Fibroblast of lung (primary cell): Measurements from ENCODE around the gene LRP1. TPM values are rescaled to one million over a fixed set of nuclear protein-coding genes. Genes with fewer than 3 reads are reported as not detected.

Experiments used
- DNase-seq, 2 donors: peaks; one replicate each; pipeline versions ENCODE4 v3.0.0 to v3.0.0-alpha.2; 2010; ENCODE audit warnings: low read depth in 2 of 2
- H2AFZ ChIP-seq: 2 replicates; pipeline ENCODE4 v1.5.1; 2012; ENCODE audit warnings: low read length, control low read depth, inconsistent platforms
- H3K27ac ChIP-seq: 2 replicates; pipeline ENCODE4 v1.5.1; 2011; ENCODE audit warnings: low read length, control low read depth; ENCODE audit not compliant: insufficient read depth
- H3K27me3 ChIP-seq: 2 replicates; pipeline ENCODE4 v1.5.1; 2011; ENCODE audit warnings: mild to moderate bottlenecking, low read length; ENCODE audit not compliant: control insufficient read depth, insufficient read depth
- H3K36me3 ChIP-seq: 2 replicates; pipeline ENCODE4 v1.5.1; 2011; ENCODE audit warnings: low read length; ENCODE audit not compliant: control insufficient read depth, insufficient read depth
- H3K4me1 ChIP-seq: 2 replicates; pipeline ENCODE4 v1.5.1; 2011; ENCODE audit warnings: low read length; ENCODE audit not compliant: control insufficient read depth, insufficient read depth; ENCODE audit errors: extremely low read depth
- H3K4me2 ChIP-seq: 2 replicates; pipeline ENCODE4 v1.5.1; 2011; ENCODE audit warnings: low read length, control low read depth; ENCODE audit not compliant: insufficient read depth; ENCODE audit errors: extremely low read depth
- H3K4me3 ChIP-seq, 4 experiments: fragments of 200-600 bp in 1 of 4; sonication (generic) in 1 of 4; replicated peaks in 1 of 4; 2 replicates each; pipeline ENCODE4 v1.5.1; 2011 to 2016; ENCODE audit warnings: low read length in 4 of 4, low read depth in 3 of 4, mild to moderate bottlenecking in 3 of 4, control low read depth in 2 of 4, inconsistent platforms in 1 of 4, mixed read lengths in 1 of 4; ENCODE audit not compliant: insufficient read depth in 1 of 4; ENCODE audit errors: control extremely low read depth in 1 of 4
- H3K79me2 ChIP-seq: 2 replicates; pipeline ENCODE4 v1.5.1; 2012; ENCODE audit warnings: mild to moderate bottlenecking, low read length, inconsistent platforms; ENCODE audit not compliant: control insufficient read depth, insufficient read depth
- H3K9ac ChIP-seq: 2 replicates; pipeline ENCODE4 v1.5.1; 2011; ENCODE audit warnings: mild to moderate bottlenecking, low read length, control low read depth; ENCODE audit not compliant: insufficient read depth
- H3K9me3 ChIP-seq: 2 replicates; pipeline ENCODE4 v1.5.1; 2012; ENCODE audit warnings: low read depth, low read length; ENCODE audit not compliant: control insufficient read depth, insufficient read depth
- H4K20me1 ChIP-seq: 2 replicates; pipeline ENCODE4 v1.5.1; 2011; ENCODE audit warnings: low read length; ENCODE audit not compliant: control insufficient read depth, insufficient read depth; ENCODE audit errors: extremely low read depth
- CTCF ChIP-seq, 2 donors: IDR thresholded peaks in 1 of 2; conservative IDR thresholded peaks in 1 of 2; 1 replicate in 1 of 2; 2 replicates in 1 of 2; pipeline ENCODE4 v1.5.1; 2011 to 2012; ENCODE audit warnings: low read length in 2 of 2, control low read depth in 1 of 2, inconsistent platforms in 1 of 2, low read depth in 1 of 2, mild to moderate bottlenecking in 1 of 2
- EZH2 ChIP-seq: IDR thresholded peaks from 2 replicates; pipeline ENCODE4 v1.5.1; 2012; ENCODE audit warnings: low read length, control low read depth, mild to moderate bottlenecking; ENCODE audit errors: missing control alignments
- polyA plus RNA-seq, 2 donors: library from polyadenylated mRNA; depleted of rRNA in 1 of 2; stranded (reverse) in 1 of 2; unstranded in 1 of 2; fragments of >200 nt; gene quantifications; 2 replicates each; pipeline ENCODE4 v1.2.1, GENCODE V29; 2011 to 2012; ENCODE audit warnings: missing spikeins in 1 of 2
- total RNA-seq: library from RNA; depleted of rRNA; stranded (reverse); fragments of >200 nt; gene quantifications from 2 replicates; pipeline ENCODE4 v1.2.1, GENCODE V29; 2014

LRP1 gene
- total and polyA plus RNA-seq, 2 donors (not counting 1 experiment from before 2014, with no cell fraction given), result 92.2 to 464 TPM

GRCh38 chr12:57221169-57221917, 93.1 kb downstream of the LRP1 start:
- peaks cover 40% of the 10 kb centered on the region for H3K27me3 ChIP-seq
- H3K9me3 ChIP-seq, result no peaks in the 10 kb centered on the region
- H3K9ac ChIP-seq, result no peak overlapping the region
- no peak overlapping the region for H3K27ac ChIP-seq
- DNase-seq, result no peak
- no peaks in the 10 kb centered on the region for H3K79me2 ChIP-seq
- H4K20me1 ChIP-seq, result no peaks in the 10 kb centered on the region
- H3K4me2 ChIP-seq, result no peak overlapping the region
- H3K36me3 ChIP-seq, result no peaks in the 10 kb centered on the region
- TF ChIP-seq CTCF (conservative IDR thresholded peaks at IDR 0.05 in 1 of 2, IDR thresholded peaks at IDR 0.05 in 1 of 2; ENCODE audit: low read depth in 1 of 2, low read length in 2 of 2) (no peak), EZH2 (peak; percentile 14)
- no peak overlapping the region for H2AFZ ChIP-seq
- H3K4me3 ChIP-seq, result no peak overlapping the region
- peaks cover 6% of the 10 kb centered on the region for H3K4me1 ChIP-seq

- H3K79me2 ChIP-seq, result no peaks in the 10 kb centered on the region
- TF ChIP-seq EZH2, result no peak
- TF ChIP-seq CTCF (conservative IDR thresholded peaks at IDR 0.05 in 1 of 2, IDR thresholded peaks at IDR 0.05 in 1 of 2; ENCODE audit: low read depth in 1 of 2, low read length in 2 of 2), result no peak
- H3K4me2 ChIP-seq, result no peak overlapping the region
- no peak for DNase-seq
- no peaks in the 10 kb centered on the region for H3K36me3 ChIP-seq
- H2AFZ ChIP-seq, result no peak overlapping the region
- H3K4me1 ChIP-seq, result peaks cover 7% of the 10 kb centered on the region
- H3K27ac ChIP-seq, result no peak overlapping the region
- H3K9me3 ChIP-seq, result no peaks in the 10 kb centered on the region
- peaks cover 38% of the 10 kb centered on the region for H3K27me3 ChIP-seq
- no peak overlapping the region for H3K9ac ChIP-seq
- H3K4me3 ChIP-seq, result no peak overlapping the region
- H4K20me1 ChIP-seq, result no peaks in the 10 kb centered on the region
Measured at GRCh38 chr12:57222286-57223190, 94.3 kb downstream of the LRP1 start.
